22Rv1 (cell line): Measurements from ENCODE around the gene ADCY9.

Source experiments
- ZFX ChIP-seq: fragments of 450-650 bp; IDR thresholded peaks from 2 replicates; pipeline ENCODE4 v1.6.1; 2017; ENCODE audit warnings: antibody characterized with exemption, borderline replicate concordance
- TF ChIP-seq, protein P1 (sequence below): fragments of 450-650 bp; IDR thresholded peaks from 2 replicates; pipeline ENCODE4 v1.5.1; 2017; ENCODE audit warnings: mild to moderate bottlenecking

DNA sequence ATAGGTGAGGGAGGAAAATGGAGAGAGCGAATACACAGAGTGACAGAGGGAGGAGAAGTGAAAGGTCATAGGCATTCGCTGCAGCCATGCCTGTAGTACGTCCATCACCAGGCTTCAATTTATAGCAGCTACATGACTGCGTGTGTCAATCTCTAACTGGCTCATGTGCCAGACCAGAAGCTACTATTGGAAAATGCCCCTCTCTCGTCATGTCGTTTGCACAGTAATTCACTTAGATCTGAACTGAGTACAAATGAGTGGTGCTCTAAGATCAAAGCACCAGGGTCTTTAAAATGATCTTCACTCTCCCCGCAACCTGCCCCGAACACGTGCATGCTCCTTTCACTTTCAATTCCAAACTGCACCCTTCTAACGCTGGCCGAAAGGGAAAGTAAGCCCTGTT is 51.3 kb downstream of the ADCY9 start:
- TF ChIP-seq, protein P1, sequence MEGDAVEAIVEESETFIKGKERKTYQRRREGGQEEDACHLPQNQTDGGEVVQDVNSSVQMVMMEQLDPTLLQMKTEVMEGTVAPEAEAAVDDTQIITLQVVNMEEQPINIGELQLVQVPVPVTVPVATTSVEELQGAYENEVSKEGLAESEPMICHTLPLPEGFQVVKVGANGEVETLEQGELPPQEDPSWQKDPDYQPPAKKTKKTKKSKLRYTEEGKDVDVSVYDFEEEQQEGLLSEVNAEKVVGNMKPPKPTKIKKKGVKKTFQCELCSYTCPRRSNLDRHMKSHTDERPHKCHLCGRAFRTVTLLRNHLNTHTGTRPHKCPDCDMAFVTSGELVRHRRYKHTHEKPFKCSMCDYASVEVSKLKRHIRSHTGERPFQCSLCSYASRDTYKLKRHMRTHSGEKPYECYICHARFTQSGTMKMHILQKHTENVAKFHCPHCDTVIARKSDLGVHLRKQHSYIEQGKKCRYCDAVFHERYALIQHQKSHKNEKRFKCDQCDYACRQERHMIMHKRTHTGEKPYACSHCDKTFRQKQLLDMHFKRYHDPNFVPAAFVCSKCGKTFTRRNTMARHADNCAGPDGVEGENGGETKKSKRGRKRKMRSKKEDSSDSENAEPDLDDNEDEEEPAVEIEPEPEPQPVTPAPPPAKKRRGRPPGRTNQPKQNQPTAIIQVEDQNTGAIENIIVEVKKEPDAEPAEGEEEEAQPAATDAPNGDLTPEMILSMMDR = no peak
- TF ChIP-seq ZFX = no peak
